ENCODE measurements around the gene SLC17A8.
"Not testable (repeated sequence)": the region's sequence is repeated elsewhere in the genome, so short reads cannot be mapped to it uniquely, and the experiment has no call there.

Gene SLC17A8

DNA sequence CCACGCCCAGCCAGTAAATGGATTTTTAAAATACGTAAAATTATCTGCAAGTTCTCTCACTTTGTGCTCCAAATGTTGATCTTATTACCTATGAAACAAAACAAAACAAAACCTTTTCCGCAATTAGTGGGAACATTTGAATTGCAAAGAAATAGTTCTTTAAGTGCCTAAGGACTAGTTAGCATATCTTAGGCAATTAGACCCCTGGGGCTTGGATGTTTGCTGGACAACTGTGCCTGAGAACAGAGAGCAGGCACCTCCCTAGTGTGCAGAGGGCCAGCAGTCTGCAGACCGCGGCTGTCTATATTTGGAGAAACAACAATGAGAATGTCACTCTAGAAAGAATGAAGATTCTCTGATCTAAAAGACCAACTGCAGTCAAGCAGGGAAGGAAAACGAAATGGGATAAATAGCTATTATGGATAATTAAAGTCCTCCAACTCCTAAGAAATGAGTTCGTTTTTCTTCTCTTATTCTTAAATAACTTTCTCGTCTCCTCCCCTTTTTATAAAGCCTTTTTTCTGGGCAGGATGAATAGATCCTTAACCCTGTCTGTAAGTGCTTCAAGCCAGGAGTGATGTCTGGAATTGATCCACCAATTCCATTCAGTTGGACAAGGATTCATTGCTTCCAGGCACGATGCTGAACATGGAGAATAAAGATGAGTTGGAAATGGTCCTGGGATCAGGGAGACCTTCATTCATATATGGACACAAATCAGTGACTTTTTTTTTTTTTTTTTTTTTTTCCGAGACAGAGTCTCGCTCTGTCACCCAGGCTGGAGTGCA, 16.2 kb downstream of the SLC17A8 start:
- no peak for DNase-seq

DNA sequence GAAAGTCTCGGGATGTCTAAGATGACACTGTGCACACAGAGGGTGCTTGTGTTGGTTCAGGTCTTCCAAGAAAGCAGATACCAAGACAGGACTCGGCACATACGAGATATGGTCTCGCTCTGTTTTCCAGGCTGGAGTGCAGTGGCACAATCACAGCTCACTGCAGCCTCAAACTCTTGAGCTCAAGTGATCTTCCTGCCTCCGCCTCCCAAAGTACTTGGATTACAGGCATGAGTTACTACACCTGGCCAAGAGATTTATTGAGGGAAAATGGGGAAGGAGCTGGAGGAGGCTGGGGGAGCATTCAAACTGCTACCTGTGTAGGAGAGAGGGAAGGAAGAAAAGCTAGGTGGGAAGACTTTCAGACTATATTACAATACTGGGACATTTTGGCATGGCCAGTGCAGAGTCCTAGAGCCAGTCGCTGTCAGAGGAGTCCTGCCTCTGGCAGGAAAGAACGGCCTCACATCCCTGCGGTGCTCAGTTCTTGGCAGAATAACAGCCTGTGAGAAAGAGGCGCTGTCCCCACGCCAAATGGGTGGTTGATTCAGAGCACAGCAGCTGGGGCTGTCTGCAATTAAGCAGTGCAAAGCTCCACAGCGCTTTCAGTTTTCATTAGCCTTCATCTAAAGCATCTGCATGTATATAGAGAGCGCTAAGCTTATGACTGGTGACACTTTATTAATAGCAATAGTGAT, 18.3 kb downstream of the SLC17A8 start:
- DNase-seq = no peak

DNA sequence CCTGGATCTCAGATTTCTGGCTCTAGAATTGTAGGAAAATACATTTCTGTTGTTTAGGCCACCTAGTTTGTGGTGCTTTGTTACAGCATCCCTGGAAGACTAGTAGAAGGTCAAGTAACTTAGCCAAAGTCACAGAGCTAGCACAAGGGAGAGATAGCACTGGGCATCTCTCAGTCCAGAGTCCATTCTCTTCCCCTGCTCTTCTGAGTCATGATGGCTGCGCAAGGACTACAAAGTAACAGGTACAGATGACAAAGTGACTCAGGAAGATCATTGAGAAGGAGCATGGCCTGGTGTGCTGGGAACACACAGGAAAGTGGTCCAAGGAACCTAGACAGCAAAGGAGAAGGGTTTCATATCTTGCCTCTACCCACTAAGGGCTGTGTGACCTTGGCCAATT, 19.3 kb downstream of the SLC17A8 start:
- DNase-seq = no peak

DNA sequence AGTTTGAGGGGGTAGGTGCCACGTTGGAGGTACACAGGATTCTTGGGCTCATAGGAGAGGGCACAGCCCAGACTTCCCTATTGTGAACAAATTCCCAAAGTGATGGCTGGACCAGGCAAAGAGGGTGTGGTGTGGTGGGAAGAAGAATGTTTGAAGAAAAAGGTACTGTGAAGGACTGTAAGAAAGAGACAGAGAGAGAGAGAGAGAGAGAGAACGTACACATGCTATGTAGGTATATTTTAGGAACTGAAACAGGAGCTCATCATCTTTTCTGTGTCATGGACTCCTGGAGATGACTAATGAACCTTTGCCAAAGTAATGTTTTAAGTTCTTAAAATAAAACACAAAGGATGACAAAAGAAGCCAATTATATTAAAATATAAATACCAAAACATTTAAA, 24.5 kb downstream of the SLC17A8 start:
- no peak for DNase-seq

DNA sequence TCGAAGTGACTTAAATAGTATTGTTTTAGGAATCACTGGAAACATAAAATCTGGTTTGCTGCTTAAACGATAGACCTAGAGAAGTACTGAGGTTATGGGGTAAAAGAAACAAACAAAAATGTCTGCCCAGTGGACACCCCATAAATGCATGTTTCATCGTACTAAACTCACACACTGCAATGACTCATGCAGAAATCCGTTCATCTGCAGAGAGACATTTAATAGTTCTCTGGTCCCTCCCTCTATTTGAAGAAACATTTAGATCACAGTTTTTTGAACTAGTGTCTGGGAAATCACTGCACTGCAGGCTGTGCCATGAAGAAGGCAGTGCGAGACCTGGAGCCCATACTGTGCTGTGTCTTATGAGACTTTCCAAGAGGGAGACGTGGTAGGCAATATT, 25.5 kb downstream of the SLC17A8 start:
- DNase-seq = no peak

DNA sequence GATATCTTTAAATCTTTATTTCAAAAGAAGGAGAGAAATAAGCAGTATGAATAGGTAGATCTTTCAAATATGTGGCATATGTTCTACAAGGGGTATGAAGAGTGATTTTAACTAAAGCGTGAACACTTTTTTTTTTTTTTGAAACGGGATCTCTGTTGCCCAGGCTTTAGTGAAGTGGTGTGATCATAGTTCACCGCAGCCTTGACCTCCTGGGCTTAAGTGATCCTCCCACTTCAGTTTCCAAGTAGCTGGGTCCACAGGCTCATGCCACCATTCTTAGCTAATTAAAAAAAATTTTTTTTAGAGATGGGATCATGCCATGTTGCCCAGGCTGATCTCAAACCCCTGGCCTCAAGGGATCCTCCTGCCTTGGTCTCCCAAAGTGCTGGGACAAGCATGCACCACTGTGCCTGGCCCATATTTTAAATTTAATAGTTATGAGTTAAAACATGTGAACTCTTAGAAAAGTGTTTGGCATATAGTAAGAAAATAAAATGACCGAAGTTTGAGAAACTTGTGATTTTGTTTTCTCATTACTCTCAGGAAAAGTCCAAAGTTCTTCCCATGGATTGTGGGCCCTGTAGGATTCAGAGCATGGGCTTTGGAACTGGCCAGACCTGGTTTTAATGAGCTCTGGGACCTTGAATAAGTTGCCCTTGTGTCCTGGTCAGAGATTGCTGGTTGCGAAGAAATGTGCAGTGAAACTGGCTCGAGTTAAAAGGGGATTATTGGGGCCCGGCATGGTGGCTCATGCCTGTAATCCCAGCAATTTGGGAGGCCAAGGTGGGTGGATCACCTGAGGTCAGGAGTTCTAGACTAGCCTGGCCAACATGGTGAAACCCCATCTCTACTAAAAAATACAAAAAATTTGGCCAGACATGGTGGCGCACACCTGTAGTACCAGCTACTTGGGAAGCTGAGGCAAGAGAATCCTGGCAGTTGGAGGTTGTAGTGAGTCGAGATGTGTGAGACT, 27.0 kb downstream of the SLC17A8 start:
- DNase-seq = no peak

DNA sequence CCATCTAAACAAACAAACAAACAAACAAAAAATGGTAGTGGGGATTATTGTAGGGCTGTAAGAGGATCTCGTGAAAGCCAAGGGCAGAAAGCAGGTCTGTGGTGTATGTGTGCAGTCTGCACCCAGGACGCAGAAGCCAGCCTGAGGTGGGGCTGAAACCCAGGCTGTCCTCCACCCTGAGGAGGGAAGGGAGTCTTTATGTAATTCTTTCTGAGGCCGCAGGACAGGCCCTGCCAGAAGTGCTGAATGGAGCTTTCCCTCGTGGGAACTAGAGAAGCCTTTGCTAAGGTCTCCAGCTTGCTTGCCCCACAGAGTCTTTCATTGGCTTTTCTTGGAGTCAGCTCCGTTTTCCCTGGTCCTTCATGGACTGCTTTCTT, 27.7 kb downstream of the SLC17A8 start:
- no peak for DNase-seq

DNA sequence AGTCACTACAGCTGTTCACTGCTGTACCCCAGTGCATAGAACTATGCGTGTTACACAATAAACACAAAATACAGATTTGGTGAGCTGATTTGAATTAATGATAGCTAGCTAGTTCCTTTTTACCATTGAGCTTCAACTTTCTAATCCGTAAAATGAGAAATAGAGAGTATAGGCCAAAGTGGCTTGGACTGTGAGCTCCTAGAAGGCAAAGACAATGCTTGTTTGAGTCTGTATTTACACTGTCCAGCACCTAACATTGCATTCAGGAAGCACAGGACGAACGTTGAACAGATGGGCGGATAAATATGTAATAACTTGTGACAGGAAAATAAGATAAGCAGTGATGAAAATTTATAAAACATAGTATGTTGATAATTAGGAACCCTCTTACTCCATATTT, 31.5 kb downstream of the SLC17A8 start:
- no peak for DNase-seq

DNA sequence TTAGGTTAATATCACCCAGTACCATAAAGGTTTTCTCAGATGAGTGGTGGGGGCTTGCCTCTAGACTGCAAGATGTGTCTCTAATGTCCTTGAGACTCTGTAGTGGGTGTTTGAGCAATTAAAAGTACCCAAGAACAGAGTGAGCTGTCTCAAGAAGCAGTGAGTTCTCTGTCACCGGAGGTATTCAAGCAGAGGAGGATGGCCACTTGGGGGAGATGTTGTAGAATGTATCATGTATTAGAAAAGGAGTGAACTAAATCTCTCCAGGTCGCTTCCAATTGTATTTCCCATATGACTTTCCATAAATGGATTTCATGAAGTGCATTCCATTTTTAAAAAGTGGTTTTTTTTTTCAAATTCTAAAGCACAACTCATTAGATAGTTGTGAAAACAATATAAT, 35.0 kb downstream of the SLC17A8 start:
- DNase-seq = no peak

DNA sequence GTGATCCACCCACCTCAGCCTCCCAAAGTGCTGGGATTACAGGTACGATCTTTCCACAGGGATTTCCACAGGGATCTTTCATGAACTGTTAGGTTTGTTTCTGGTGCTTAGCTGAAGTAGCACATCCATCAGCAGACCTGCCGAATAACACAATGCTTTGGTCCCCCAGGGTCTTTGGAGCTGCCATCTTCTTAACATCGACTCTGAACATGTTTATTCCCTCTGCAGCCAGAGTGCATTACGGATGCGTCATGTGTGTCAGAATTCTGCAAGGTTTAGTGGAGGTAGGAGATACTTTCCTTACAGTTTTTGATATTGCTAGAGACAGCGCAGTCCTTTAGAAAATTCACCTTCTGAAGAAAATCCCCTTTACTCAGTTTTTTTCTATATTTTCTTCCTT, 36.3 kb downstream of the SLC17A8 start:
- DNase-seq = no peak

DNA sequence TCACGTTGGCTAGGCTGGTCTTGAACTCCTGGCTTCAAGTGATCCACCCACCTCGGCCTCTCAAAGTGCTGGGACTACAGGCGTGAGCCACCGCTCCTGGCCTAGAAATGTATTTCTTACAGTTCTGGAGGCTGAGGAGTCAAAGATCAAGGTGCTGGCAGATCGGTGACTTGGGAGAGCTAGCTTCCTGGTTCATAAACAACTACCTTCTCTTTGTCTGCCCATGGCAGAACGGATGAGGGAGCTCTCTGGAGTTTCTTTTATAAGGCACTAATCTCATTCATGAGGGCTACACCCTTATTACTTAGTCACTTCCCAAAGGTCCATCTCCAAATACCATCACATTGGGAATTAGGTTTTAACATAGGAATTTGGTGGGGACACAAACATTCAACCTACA, 38.9 kb downstream of the SLC17A8 start:
- DNase-seq = no peak

DNA sequence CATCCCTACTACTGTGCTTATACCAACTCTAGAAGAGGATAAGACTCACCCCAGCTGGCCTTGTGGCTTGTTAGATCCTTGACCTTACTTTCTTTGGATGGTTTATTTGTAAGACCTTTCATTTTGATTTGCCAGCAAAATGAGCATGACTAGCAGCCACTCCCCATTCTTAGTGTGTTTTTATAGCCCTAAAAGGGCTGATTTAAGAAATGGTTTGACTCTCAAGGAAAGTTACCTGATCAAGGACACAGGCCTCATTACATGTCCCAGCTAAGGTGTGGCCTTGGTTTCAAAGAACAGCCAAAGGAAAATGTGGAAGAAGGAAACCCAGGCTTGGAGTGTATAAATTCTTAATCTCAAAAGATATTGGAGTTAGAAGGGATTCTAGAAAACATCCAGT, 41.4 kb downstream of the SLC17A8 start:
- DNase-seq = no peak

DNA sequence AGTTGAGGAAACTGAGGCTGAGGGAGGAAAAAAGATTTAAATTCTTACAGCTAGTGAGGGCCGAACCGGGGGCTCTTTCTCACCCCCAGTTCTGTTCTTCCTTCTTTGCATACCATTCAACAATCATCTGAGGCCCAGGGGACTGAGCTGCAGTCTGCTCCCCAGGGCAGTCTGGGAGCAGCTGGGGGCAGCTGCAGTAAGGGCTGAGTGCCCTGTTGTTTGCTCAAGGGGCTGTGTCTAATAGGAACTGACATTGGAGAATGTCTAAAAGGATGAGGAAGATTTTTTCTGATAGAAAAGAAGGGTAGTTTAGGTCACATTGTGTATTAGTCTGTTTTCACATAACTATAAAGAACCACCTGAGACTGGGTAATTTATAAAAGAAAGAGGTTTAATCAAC, 42.2 kb downstream of the SLC17A8 start:
- DNase-seq = no peak

DNA sequence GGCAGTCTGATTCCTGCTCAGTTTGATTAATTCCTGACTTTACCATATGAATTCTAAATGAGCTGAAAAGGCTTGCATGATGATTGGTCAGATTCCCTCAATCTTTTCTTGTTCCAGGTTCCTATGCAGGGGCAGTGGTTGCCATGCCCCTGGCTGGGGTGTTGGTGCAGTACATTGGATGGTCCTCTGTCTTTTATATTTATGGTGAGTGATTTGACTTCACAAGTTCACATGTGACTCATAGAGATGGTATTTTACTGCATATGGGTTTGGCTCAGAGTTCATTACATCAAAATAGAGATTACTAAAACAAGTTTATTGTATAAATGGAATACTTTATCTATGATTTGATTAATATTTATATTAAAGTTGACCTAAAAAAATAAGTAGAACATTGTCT, 44.8 kb downstream of the SLC17A8 start:
- no peak for DNase-seq

DNA sequence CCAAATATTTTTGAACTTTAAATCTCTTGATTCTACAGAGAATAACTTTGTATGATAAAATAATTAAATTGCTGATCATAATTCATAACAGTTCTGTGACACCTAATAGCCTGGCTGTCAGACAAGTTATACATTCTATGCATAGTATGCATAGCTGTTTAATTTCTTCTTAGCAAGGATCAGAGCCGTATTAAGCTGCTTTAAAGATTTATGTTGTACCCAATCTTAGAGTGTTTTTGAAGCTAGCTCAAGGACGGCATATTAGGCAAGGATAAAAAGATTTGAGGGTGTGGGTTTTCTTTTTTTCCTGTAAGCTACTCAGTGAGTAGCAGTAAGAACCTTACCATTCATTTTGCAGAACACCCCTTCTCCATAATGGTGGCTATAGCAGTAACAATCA, 45.9 kb downstream of the SLC17A8 start:
- no peak for DNase-seq

DNA sequence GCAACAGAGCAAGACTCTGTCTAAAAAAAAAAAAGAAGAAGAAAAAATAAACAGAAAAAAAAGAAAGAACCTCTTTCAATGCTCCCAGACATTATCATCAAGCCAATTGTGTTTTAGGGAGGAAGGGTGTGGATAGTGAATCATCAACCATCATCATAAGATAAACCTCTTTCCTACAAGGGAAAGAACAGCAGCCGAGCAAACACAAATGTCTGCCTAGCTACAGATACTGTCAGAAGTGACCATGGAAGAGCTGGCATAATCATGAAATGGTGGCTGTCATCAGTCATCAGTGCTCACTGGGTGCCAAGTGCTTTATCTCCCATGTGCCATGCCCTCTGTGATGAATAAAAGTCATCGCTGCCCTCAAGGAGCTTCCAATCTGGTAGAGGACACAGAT, 46.6 kb downstream of the SLC17A8 start:
- no peak for DNase-seq

DNA sequence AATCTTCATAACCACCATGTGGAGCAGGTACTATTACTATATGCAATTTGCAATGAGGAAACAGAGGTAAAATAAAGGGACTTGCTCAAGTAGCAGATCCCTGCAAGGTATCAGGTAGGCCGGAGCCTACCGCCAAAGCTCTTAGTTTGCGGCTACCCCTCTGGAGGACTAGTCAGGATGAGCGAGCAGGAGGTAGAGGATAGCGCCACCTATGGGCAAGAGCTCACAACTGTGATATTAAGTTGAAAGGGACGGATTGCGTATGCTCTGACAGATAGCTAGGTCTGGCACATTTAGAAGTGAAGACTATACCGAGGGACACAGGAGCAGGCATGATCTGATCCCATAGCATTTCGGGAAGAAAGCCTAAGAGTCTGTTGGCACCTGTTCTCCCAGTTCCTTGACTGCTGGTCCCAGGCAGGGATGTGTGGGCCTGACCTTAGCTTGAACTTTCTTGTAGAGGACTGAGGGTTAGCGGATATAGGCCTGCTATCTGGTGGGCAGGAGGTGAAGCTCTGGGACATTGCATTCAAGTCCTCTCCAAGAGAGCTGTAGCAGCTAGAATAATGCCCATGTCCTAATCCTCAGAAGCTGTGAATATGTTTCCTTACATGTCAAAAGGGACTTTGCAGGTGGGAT, 48.0 kb downstream of the SLC17A8 start:
- DNase-seq = no peak

DNA sequence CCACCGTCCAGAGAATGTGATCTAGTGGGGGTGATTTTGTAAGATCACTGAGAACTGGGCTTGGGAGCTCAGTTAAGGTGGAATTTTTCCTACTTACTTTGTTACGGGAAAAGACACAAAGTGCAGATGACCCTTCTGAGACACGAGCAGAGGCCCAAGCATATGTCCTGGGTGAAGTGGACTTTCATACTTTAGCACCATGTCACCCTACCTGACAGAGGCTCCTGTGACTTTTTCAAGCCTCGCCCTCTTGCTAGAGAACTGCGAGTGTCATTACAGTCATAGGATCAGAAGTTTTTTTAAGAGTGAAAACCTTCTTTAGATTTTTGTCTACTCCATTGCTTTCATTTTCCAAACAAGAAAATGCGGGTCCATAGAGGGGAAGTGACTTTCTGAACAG, 56.1 kb downstream of the SLC17A8 start:
- no peak for DNase-seq

DNA sequence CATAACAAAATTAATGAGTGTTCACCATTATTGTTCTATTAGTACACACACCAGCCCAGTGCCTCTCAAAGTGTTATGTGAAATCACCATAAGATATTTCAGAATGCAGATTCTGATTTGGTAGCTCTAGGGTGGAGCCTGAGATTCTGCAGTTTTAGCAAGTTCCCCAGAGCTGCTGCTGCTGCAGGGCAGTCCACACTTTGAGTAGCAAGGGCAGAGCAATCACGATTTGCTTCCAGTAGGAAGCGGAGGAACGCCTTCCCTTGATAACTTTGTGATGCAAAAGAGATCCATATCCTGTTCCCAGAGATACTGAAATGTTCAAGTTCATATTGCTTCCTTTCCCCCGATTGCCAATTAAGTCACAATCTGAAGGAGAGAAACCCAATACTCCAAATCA, 57.9 kb downstream of the SLC17A8 start:
- no peak for DNase-seq

DNA sequence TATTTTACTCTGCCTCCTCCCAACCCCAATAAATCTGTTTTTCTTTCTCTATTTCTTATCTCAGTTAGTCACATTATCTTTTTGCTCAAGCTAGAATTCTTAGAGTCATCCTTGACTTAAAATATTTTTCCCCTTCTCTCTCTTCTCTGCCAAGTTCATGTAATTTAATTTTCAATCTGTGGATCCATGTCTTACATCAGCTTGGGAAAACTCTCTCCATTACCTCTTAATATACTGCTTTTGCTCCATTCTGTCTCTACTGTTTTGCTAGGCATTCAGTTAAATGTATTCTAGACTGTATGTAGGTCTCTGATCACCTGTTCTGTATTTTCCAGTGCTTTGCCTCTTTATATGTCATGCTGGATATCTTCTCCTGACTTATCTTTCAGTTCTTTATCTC, 65.8 kb downstream of the SLC17A8 start:
- no peak for DNase-seq

DNA sequence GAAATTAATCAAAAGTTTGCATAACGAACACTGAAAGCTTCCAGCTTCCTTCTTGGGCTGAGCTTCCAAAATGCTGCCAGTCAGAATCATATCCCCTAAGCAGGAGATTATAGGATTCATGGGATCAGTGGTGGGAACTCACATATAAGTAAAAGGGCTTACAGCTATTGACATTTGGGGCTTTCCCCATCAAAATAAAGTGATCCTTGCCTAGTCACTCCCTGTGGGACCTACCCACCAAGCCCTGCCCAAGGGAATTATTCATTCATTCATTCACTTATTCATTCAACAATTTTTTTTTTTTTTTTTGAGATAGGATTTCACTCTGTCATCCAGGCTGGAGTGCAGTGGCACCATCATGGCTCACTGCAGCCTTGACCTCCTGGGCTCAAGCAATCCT, 69.3 kb downstream of the SLC17A8 start:
- no peak for DNase-seq

DNA sequence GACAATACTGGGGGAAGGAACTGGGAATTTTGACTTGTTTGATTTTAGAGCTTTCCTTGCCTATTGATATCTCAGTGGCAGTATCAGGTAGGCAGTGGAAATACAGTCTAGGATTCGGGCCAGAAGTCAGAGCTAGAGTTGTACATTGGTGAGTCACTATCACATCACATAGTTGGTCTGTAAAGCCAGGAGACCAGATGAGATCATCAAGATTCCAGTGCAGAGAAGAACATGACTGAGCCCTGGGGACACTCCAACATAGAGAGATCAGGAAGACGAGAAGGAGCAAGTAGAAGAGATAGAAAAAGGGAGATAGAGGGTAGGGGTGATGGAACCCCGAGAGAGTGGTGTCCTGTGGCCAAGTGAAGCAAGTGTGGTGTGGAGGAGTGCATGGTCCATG, 70.2 kb downstream of the SLC17A8 start:
- no peak for DNase-seq

DNA sequence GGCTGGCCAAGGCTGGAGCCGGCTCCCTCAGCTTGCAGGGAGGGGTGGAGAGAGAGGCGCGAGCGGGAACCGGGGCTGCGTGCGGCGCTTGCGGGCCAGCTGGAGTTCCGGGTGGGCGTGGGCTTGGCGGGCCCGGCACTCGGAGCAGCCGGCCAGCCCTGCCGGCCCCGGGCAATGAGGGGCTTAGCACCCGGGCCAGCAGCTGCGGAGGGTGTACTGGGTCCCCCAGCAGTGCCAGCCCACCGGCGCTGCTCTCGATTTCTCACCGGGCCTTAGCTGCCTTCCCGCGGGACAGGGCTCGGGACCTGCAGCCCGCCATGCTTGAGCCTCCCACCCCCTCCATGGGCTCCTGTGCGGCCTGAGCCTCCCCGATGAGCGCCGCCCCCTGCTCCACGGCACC, 73.4 kb downstream of the SLC17A8 start:
- DNase-seq = not testable (repeated sequence)

Data from activated CD4-positive, CD25-positive, alpha-beta regulatory T cell treated with anti-CD3 and anti-CD28 coated beads, Interleukin-2, amount 50 U/mL, for 72 hours (primary cell).